HG03064 (cell line): ENCODE results near the gene LY6G6C.

Experiments used
- ATAC-seq: cut with Tn5 transposase; IDR thresholded peaks from one replicate; pipeline ENCODE4 v1.9.1; 2021; ENCODE audit warnings: low read depth; ENCODE audit not compliant: unreplicated experiment

Gene LY6G6C

DNA sequence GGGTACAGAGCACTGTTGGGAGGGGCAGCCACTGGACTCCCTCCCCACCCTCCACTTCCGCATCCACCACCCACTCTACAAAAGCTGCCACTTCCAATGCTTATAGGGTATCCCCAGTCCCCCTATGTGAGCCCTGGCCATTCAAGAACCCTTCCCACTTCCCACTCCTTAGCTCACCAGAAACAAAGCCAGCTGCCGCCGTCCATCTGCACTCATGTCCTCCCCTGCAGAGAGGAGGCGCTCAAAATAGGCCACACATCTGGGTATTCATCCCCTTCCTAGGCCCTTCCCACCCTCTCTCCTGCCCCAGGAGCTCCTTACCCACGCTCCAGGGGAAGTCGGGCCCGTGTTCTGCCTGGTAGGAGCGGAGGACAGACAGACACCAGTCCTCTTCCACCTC, 34.2 kb downstream of the LY6G6C start:
- no peak for ATAC-seq

DNA sequence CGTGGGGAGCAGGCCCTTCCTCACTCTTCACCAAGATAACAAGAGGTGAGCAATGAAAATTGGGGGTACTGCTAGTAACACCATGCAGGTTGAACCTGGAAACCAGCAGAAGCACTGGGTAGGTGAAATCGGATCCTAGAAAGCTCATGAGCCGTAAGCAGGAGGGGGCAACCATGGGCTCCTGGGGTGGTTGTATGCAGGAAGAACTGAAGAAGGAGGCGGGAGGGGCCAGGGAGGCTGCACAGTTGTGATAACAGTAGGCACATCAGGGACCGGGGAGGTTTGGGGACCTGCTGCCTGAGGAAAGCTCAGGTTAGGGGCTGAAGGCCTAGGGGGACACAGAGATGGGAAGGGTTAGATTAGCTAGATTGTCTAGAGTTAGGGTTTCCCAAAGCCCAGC, 35.1 kb downstream of the LY6G6C start:
- ATAC-seq = no peak

DNA sequence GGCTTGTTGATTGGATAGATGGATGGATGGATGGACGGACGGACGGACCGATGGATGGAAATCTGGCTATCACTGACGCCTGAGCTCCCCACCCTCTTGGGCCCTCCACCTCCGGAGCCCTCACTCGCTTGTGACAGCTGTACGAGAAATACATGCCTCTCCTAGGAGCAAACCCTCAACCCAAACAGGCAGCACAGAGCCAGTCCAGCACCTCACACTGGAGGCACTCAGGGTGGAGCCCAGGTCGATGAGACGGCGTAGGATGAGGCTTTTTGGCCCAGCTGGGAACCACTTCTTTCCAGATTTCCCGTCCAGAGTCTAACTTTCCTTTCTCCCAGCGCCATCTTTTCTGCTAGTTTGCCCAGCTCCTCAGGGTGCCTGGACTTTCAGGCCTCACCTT, 38.0 kb downstream of the LY6G6C start:
- ATAC-seq = no peak

DNA sequence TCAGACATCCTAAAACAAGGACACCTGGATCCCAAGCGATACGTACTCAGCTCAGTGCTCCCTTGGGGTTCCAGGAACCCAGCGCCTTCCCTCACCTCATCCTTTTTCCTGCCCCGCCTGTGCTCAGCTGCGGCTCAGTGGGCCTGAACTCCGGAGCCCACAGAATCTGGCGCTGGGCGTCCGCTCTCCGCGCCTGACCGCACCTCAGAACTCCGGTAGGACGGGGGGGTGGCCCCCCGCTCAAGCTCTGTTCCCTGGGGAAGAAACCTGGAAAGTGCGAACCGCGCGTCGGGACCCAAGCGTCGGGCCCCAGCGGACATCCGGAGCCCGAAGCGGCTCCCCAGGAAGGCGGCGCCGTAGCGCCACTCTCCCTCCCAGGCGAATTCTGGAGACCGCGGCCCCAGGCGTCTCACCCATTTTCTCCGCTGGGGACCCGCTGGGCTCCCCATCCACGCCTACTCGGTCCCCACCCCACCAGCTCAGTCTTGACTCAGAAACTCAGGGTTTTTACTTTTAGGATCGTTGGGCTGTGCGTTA, 40.3 kb downstream of the LY6G6C start:
- no peak for ATAC-seq

DNA sequence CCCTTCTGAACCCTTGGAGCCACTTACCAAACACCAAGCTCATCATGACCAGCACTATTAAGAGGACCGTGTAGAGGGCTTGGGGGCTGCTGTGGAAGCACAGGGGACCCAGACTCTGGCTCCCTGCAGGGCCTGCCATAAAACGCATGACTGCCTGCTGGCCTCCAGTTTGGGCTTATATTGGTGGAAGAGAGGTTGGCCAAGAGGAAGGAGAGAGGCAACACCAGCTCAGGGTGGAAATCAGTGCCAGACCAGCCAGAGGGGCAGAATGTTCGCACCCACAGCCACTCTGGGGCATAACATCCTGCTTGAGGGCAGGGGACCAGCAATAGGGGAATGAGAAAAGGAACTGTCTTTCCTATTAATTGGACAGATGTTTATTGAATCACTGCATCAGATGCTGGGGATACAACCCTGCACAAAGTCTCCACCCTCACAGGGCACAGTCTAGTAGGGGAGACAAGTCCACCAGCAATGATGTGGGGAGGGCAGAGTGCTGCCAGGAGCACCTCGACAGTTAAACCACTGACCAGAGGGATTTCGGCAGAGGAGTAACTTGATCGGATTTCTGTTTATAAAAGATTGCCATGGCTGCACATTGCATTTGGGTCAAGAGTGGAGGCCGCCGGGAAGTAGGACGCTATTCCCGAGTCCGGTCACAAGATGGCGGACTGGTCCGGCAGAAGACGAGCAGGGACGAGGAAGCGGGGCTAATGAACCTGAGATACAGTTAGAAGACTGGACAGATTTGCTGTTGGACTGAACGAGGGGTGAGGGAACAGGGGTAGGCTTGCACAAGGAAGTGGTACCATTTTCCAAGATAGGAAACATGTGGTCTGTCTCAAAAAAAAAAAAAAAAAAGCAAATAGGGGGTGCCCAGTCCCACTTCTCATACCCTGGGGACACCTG, 41.1 kb downstream of the LY6G6C start, which contains the start of gene LY6G5C:
Gene LY6G5C, minus strand, starts transcription at position 842 of the 909 bp plus-strand sequence. Its CDS starts 694 bp downstream, at position 148.
- ATAC-seq = no peak

DNA sequence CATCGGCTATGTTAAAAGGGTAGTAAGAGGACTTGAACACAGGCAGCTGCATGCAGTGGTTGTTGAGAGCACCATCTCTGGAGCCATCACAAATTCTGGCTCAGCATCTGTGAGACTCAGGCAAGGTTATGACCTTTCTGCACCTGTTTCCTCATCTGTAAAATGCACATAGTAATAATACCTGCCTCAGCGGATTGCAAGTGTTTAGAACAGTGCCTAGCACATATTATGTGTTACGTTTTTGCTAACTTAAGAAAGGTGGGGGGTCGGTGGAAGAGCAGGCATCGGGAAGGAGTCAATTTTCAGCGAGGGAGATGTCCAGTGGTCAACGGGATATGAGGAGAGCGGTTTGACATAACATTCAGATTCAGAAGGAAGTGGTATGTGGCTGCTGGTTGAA, 43.6 kb downstream of the LY6G6C start:
- no peak for ATAC-seq

DNA sequence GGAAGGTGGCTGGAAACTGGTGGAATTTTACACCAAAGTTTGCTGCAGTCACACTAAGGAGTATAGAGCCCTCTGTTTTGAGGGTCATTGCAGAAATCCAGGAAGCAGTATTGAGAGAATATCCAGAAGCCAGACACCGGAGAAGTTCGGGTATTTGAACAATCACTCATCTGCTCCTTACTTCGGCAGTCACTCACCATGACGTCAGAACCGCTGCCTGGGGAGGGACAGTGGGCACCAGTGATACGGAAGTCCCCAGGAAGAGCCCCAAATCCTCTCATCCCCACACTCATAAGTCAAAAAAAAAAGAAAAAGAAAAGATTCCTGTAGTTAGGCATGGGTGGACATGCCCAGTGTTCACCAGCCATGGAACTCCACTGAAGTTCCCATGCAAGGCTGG, 44.6 kb downstream of the LY6G6C start:
- ATAC-seq = no peak

DNA sequence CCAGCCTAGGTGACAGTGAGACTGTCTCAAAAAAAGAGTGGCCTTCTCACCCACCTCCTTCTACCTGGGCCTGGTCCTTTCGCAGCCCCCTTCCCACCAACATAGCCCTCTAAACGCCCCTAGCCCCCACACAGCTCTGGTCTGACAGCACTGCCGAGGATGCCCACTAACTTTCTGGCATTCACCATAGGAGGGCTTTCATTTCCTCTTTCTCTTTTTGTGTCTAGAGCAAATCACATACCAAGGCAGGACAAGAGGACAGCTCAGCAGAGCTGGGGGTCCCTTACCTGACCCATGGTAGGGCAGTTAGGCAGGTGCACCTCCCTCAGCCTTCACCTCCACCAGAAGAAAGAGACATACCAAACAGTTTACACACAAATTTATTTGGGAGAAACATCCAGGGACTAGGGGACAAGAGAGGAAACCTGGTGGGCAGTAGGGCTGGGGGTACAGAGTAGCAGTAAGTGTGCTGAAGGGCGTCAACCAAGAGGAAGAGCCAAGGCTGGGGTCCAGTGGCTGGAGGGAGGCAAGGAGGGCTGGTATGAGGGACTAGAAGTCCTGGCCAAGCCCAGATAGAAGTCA, 45.1 kb downstream of the LY6G6C start:
- ATAC-seq = no peak

DNA sequence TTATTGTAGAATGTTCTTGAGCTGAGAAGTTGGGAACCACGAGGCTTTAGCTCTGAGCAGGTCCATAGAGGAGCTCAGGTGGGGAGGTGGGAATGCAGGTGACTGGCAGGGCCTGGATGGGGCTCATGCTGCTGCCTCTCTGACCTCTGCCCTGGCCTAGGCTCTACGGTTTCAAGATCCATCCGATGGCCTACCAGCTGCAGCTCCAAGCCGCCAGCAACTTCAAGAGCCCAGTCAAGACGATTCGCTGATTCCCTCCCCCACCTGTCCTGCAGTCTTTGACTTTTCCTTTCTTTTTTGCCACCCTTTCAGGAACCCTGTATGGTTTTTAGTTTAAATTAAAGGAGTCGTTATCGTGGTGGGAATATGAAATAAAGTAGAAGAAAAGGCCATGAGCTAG, 51.9 kb downstream of the LY6G6C start, which contains the start of gene LY6G5B:
Gene LY6G5B, plus strand, starts transcription at position 301 of the 400 bp plus-strand sequence. CDS start 975 bp downstream, outside the sequence.
- no peak for ATAC-seq
